ENCODE results near the gene CYS1. TPM values are rescaled to one million over a fixed set of nuclear protein-coding genes. Genes with fewer than 3 reads are reported as not detected.

CYS1 gene
- total RNA-seq, 1 donor from 2014 or later, result 3.7 TPM

Other genes with a start within 250 kb of the CYS1 start
- gene TAF1B, start 236.9 kb downstream of the CYS1 start, total RNA-seq, result 14.5 and 15.7 TPM in 2 replicates
- 2.5 and 4.1 TPM in 2 replicates for gene GRHL1, start 128.7 kb downstream of the CYS1 start, total RNA-seq
- gene KLF11, start 36.9 kb downstream of the CYS1 start, total RNA-seq, result 9.6 and 9.8 TPM in 2 replicates
- 6.8 and 11.9 TPM in 2 replicates for gene RRM2, start 42.3 kb upstream of the CYS1 start, total RNA-seq
- gene HPCAL1, start 222.5 kb upstream of the CYS1 start, total RNA-seq, result 11.8 and 12.3 TPM in 2 replicates

Data from astrocyte (in vitro differentiated cells and primary cell).